H4 (cell line): ENCODE measurements around the gene ENOX1. TPM values are rescaled to one million over a fixed set of nuclear protein-coding genes. Genes with fewer than 3 reads are reported as not detected.

Experiments used
- DNase-seq: peaks from one replicate; pipeline ENCODE4 v3.0.0-alpha.2; 2015; ENCODE audit warnings: low spot score
- total RNA-seq: library from RNA; depleted of rRNA; stranded (reverse); fragments of >200 nt; shearing (Covaris generic); gene quantifications from 2 replicates; pipeline ENCODE4 v1.2.3, GENCODE V29; 2014

ENOX1 gene
- total RNA-seq, 1 experiment from 2014 or later: 0.64 TPM

GRCh38 chr13:43315522-43315921, 471.2 kb downstream of the ENOX1 start:
- no peak for DNase-seq

GRCh38 chr13:43309311-43309710, 477.5 kb downstream of the ENOX1 start:
- DNase-seq: no peak

GRCh38 chr13:43307921-43308433, 478.8 kb downstream of the ENOX1 start:
- DNase-seq: peak; percentile 54

- DNase-seq: no peak
Measured at GRCh38 chr13:43307221-43307920, 479.4 kb downstream of the ENOX1 start.

- DNase-seq: no peak
Measured at GRCh38 chr13:43306372-43306771, 480.4 kb downstream of the ENOX1 start.

GRCh38 chr13:43305416-43305815, 481.4 kb downstream of the ENOX1 start:
- DNase-seq: no peak

GRCh38 chr13:43304945-43305344, 481.8 kb downstream of the ENOX1 start:
- DNase-seq: no peak

GRCh38 chr13:43304449-43304848, 482.3 kb downstream of the ENOX1 start:
- no peak for DNase-seq

- peak; percentile 67 for DNase-seq
Measured at GRCh38 chr13:43303033-43303729, 483.6 kb downstream of the ENOX1 start.

GRCh38 chr13:43301346-43301969, 485.3 kb downstream of the ENOX1 start:
- no peak for DNase-seq

GRCh38 chr13:43300865-43301264, 485.9 kb downstream of the ENOX1 start:
- DNase-seq: no peak

- no peak for DNase-seq
Measured at GRCh38 chr13:43299374-43299773, 487.4 kb downstream of the ENOX1 start.

- no peak for DNase-seq
Measured at GRCh38 chr13:43298816-43299215, 488.0 kb downstream of the ENOX1 start.

- DNase-seq: no peak
Measured at GRCh38 chr13:43297967-43298678, 488.6 kb downstream of the ENOX1 start.

GRCh38 chr13:43295825-43296564, 490.8 kb downstream of the ENOX1 start:
- no peak for DNase-seq

GRCh38 chr13:43295321-43295720, 491.5 kb downstream of the ENOX1 start:
- no peak for DNase-seq

GRCh38 chr13:43294412-43294811, 492.4 kb downstream of the ENOX1 start:
- no peak for DNase-seq

GRCh38 chr13:43293986-43294385, 492.8 kb downstream of the ENOX1 start:
- DNase-seq: no peak

GRCh38 chr13:43293561-43293960, 493.2 kb downstream of the ENOX1 start:
- no peak for DNase-seq

- DNase-seq: no peak
Measured at GRCh38 chr13:43293008-43293407, 493.8 kb downstream of the ENOX1 start.

GRCh38 chr13:43291287-43292060, 495.3 kb downstream of the ENOX1 start:
- DNase-seq: no peak
